K562 (cell line): Measurements from ENCODE around the gene EEF2. TPM values are rescaled to one million over a fixed set of nuclear protein-coding genes. Genes with fewer than 3 reads are reported as not detected.

Experiments
- ASH1L ChIP-seq: fragments of 450-650 bp; IDR thresholded peaks from 2 replicates; pipeline ENCODE4 v1.6.1; 2018; ENCODE audit warnings: borderline replicate concordance, mild to moderate bottlenecking, low read depth; ENCODE audit not compliant: partially characterized antibody
- ATF7 ChIP-seq: fragments of 450-650 bp; IDR thresholded peaks from 2 replicates; pipeline ENCODE4 v1.7.1; 2014; ENCODE audit warnings: mild to moderate bottlenecking, moderate library complexity
- CHD2 ChIP-seq: IDR thresholded peaks from 2 replicates; pipeline ENCODE4 v1.6.1; 2011; ENCODE audit warnings: low read depth, low read length
- DLX4 ChIP-seq: fragments of 250-450 bp; sonication (Bioruptor Pico); IDR thresholded peaks from 2 replicates; pipeline ENCODE4 v1.6.1; 2021; ENCODE audit warnings: mild to moderate bottlenecking
- HNRNPL ChIP-seq: fragments of 200-400 bp; formaldehyde crosslinking; IDR thresholded peaks from 2 replicates; pipeline ENCODE4 v1.6.1; 2017; ENCODE audit warnings: low read depth, mild to moderate bottlenecking, low read length
- NCOA6 ChIP-seq: fragments of 450-650 bp; IDR thresholded peaks from 2 replicates; pipeline ENCODE4 v1.6.1; 2017; ENCODE audit warnings: mild to moderate bottlenecking
- NKRF ChIP-seq: fragments of 450-650 bp; IDR thresholded peaks from 2 replicates; pipeline ENCODE4 v1.6.1; 2016; ENCODE audit warnings: borderline replicate concordance
- RFX5 ChIP-seq: IDR thresholded peaks from 2 replicates; pipeline ENCODE4 v1.6.1; 2011; ENCODE audit warnings: low read depth, mild to moderate bottlenecking, improper control_type of control experiment, low read length
- RREB1 ChIP-seq: fragments of 250-450 bp; sonication (Bioruptor Pico); IDR thresholded peaks from 2 replicates; pipeline ENCODE4 v1.4.0; 2020
- SRF ChIP-seq, 2 experiments: fragments of 250-450, 450-650 bp in 1 of 2; sonication (Bioruptor Pico) in 1 of 2; sonication (generic) in 1 of 2; formaldehyde crosslinking; IDR thresholded peaks; 2 replicates each; pipeline versions ENCODE4 v1.5.0 to v1.5.1; 2020 to 2022; ENCODE audit warnings: mild to moderate bottlenecking in 1 of 2, missing genetic modification reagents in 1 of 2
- SRSF9 ChIP-seq: fragments of 200-400 bp; formaldehyde crosslinking; IDR thresholded peaks from 2 replicates; pipeline ENCODE4 v1.6.1; 2017; ENCODE audit warnings: low read depth, low read length, borderline replicate concordance
- USF2 ChIP-seq: sonication (generic); formaldehyde crosslinking; IDR thresholded peaks from 2 replicates; pipeline ENCODE4 v1.5.0; 2020; ENCODE audit warnings: missing genetic modification reagents
- ZNF232 ChIP-seq: sonication (generic); formaldehyde crosslinking; IDR thresholded peaks from 2 replicates; pipeline ENCODE4 v1.8.0; 2022; ENCODE audit warnings: mild to moderate bottlenecking, missing genetic modification reagents
- ZNF589 ChIP-seq: fragments of 200-800 bp; sonication (Bioruptor generic); IDR thresholded peaks from 2 replicates; pipeline ENCODE4 v1.6.1; 2016; ENCODE audit warnings: low read depth, missing genetic modification characterization, missing compliant biosample characterization
- polyA plus RNA-seq, 8 experiments: library from polyadenylated mRNA; depleted of rRNA in 4 of 8; stranded (reverse) in 5 of 8; unstranded in 3 of 8; fragments of >200 nt; fragmentation: Nextera tagmentation in 2 of 8; fragmentation: Illumina TruSeq in 1 of 8; extraction: Ambion mirVana in 2 of 8; extraction: Trizol in 1 of 8; gene quantifications; 2 replicates each; pipeline versions ENCODE4 v1.2.1 to v1.2.3, GENCODE V29; 2011 to 2014; ENCODE audit warnings: inconsistent platforms in 1 of 8, missing spikeins in 1 of 8
- total RNA-seq, 7 experiments: library from RNA; depleted of rRNA in 6 of 7; stranded (reverse); fragments of >200 nt in 6 of 7; fragmentation: Illumina TruSeq in 2 of 7; extraction: Trizol in 2 of 7; gene quantifications; 2 replicates each; pipeline versions ENCODE4 v1.2.1 to v1.2.3, GENCODE V29; 2011 to 2021; ENCODE audit warnings: low replicate concordance in 1 of 7

EEF2 gene
- total and polyA plus RNA-seq, 9 of the 15 experiments (the other 6 are each of a cell fraction or from before 2014, with no cell fraction given), result 372 to 3,003 (median 1,453) TPM

- TF ChIP-seq RREB1 (CRISPR knock-in tag), result peak; percentile 87; the same call in 1 of the 2 replicates
- TF ChIP-seq SRSF9, result no peak
- TF ChIP-seq DLX4 (CRISPR knock-in tag), result no peak
- 0 out of 2 replicates have a peak, but pooled peaks have one; percentile 60 for TF ChIP-seq ZNF232
- no peak for TF ChIP-seq ZNF589 (CRISPR knock-in tag)
- no peak for TF ChIP-seq HNRNPL
- TF ChIP-seq RFX5, result no peak
- 0 out of 4 replicates have a peak, but pooled peaks of 1 of the 2 experiments have one; percentile 58 for TF ChIP-seq SRF (CRISPR knock-in tag; IDR thresholded peaks at IDR 0.05)
- peak; percentile 92 for TF ChIP-seq ATF7
- TF ChIP-seq ASH1L, result peak; percentile 91
- TF ChIP-seq USF2 (CRISPR knock-in tag), result peak; percentile 11; the same call in 1 of the 2 replicates
- no peak for TF ChIP-seq NKRF
- no peak for TF ChIP-seq NCOA6
- peak; percentile 87 for TF ChIP-seq CHD2
Measured at GRCh38 chr19:3970808-3971598, 14.3 kb downstream of the EEF2 start, which contains the start of gene DAPK3 (continued).
